NCI-H2107 treated with DMSO at 0.1 percent for 48 hours (cell line): Measurements from ENCODE around the gene ZCCHC3.
A peak's percentile ranks its signal among the peaks of the same experiment; 100 is the strongest.

Source experiments
- DNase-seq: peaks from one replicate; lab custom pipeline; 2025; ENCODE audit not compliant: unreplicated experiment; lab: John Stamatoyannopoulos, UW

ZCCHC3 gene

DNA sequence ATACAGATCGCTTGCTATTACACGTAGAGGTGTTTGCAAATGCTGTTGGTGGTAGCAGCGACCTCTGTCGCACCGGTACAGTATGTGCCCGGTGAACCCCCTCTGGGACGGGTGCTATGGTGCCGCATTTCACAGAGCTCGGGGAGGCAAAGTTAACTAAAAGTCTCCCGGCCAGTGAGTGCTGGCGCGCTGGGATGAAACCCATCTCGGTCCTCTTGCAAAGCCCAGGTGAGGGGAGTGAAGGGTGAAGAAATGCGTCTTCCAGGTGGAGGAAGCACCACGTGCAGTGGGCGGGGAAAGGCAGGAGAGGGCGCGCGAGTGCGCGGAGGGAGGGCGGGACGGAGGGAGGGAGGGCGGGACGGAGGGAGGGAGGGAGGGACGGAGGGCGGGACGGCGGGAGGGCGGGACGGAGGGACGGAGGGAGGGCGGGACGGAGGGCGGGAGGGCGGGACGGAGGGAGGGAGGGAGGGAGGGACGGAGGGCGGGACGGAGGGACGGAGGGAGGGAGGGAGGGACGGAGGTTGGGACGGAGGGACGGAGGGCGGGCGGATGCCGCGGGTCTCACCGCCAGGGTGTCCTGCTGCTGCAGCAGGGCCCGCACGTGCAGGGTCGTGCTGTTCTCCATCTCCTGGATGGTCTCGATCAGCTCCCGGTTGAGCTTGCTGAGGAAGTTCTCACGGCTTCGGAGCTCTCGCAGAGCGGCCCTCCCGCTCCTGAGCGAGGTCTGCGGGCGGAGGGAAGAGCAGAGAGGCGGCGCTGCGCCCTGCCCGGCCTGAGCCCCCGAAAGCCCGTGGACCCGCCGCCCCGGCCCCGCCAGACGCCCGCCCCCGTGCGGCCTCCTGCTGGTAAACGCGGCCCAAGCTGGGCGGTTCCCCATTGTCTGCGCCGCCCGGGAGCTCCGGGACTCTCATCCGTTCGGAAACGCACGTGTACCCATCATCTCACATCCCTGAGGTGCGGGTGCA, 18.5 kb upstream of the ZCCHC3 start:
- no peak for DNase-seq

DNA sequence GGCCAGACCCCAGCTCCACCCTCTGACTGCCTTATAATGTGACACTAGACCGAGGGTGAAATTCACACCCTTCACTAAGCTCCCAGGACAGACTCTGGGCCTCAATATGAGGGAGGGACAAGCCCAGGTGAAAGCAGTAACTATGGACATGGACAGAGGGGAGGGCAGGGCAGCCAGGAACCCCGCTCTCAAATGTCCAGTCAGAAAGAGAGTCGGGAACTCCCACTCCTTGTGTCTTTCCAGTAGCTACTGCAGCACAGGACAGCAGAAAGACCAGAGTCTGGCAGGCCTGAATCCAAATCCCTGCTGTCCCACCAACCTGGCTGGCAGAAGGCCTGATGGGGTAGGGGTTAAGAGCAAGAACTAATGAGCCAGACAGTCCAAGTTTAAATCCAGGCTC, 13.2 kb upstream of the ZCCHC3 start:
- no peak for DNase-seq

- no peak for DNase-seq
Measured at GRCh38 chr20:286508-286907, 10.9 kb upstream of the ZCCHC3 start.

- no peak for DNase-seq
Measured at GRCh38 chr20:288956-289692, 8.2 kb upstream of the ZCCHC3 start.

- DNase-seq, result no peak
Measured at GRCh38 chr20:289693-290083, 7.7 kb upstream of the ZCCHC3 start.

GRCh38 chr20:290084-290831, 7.1 kb upstream of the ZCCHC3 start, which contains the start of gene C20orf96:
Gene C20orf96, minus strand, starts transcription at chr20:290750. Its CDS starts 140 bp downstream, at chr20:290610.
- DNase-seq, result peak; percentile 62

GRCh38 chr20:294602-295001, 2.8 kb upstream of the ZCCHC3 start:
- no peak for DNase-seq

- DNase-seq, result no peak
Measured at GRCh38 chr20:295804-296203, 1.6 kb upstream of the ZCCHC3 start.

- no peak for DNase-seq
Measured at GRCh38 chr20:297925-298775, 780 bp downstream of the ZCCHC3 start.

GRCh38 chr20:298776-299391, 1.5 kb downstream of the ZCCHC3 start:
- no peak for DNase-seq

- no peak for DNase-seq
Measured at GRCh38 chr20:300345-300990, 3.1 kb downstream of the ZCCHC3 start.

- no peak for DNase-seq
Measured at GRCh38 chr20:301886-302848, 4.8 kb downstream of the ZCCHC3 start.

DNA sequence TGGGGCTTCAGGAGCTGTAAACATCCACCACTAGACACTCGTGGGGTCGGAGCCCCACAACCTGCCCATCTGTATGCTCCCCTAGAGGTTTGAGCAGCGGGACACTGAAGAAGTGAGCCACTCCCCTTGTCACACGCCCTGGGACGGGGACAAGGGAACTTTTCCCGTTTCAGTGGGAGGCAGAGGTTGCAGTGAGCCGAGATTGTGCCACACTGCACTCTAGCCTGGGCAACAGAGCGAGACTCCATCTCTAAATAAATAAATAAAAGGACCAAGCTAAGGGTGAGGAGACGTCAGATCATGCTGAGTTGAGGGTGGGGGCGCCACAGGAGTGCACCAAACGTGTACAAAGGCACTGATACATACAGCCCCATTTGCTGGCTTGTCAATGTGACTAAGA, 8.4 kb downstream of the ZCCHC3 start:
- DNase-seq, result no peak

- DNase-seq, result no peak
Measured at GRCh38 chr20:308427-309038, 11.2 kb downstream of the ZCCHC3 start.

- no peak for DNase-seq
Measured at GRCh38 chr20:309306-309840, 12.0 kb downstream of the ZCCHC3 start.

GRCh38 chr20:309841-310644, 12.7 kb downstream of the ZCCHC3 start:
- peak; percentile 88 for DNase-seq

DNA sequence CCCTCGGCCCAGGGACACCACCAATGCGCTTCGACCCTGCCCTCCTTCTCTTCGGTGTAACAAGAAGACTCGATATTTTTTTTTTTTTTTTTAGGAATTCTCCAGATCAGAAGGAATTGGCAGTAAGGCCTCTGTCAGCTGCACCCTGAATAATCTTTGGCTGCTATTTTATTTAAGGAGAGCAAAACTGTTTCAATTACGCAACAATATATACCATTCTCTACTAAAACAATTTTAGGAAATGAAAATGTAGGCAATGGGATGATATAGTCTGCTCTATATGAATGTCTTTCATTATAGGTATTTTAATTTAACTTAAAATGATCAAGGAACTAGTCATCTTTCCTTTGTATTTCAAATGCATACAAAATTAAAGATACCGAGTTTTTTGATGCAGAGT, 13.3 kb downstream of the ZCCHC3 start:
- no peak for DNase-seq
